ENCODE results near the gene TMED10.
"Not testable (repeated sequence)": the region's sequence is repeated elsewhere in the genome, so short reads cannot be mapped to it uniquely, and the experiment has no call there.

The TMED10 gene

GRCh38 chr14:75190023-75190422, 13.6 kb upstream of the TMED10 start:
- no peak for DNase-seq

- DNase-seq = peak in 1 of 2 donors; percentile 50
Observed at GRCh38 chr14:75188520-75189268, 12.3 kb upstream of the TMED10 start.

GRCh38 chr14:75188086-75188485, 11.7 kb upstream of the TMED10 start:
- no peak for DNase-seq

GRCh38 chr14:75186953-75187352, 10.5 kb upstream of the TMED10 start:
- DNase-seq = no peak

GRCh38 chr14:75185251-75186040, 9.0 kb upstream of the TMED10 start:
- no peak for DNase-seq

- DNase-seq = no peak
Observed at GRCh38 chr14:75184492-75184891, 8.1 kb upstream of the TMED10 start.

- no peak for DNase-seq
Observed at GRCh38 chr14:75184039-75184438, 7.6 kb upstream of the TMED10 start.

GRCh38 chr14:75183225-75183624, 6.8 kb upstream of the TMED10 start:
- DNase-seq = no peak

- DNase-seq = no peak
Observed at GRCh38 chr14:75182821-75183220, 6.4 kb upstream of the TMED10 start.

- DNase-seq = not testable (repeated sequence)
Observed at GRCh38 chr14:75182163-75182562, 5.8 kb upstream of the TMED10 start.

GRCh38 chr14:75181293-75182062, 5.1 kb upstream of the TMED10 start:
- DNase-seq = no peak

GRCh38 chr14:75175677-75176141, 703 bp downstream of the TMED10 start:
- DNase-seq = no peak

- no peak for DNase-seq
Observed at GRCh38 chr14:75174066-75174465, 2.3 kb downstream of the TMED10 start.

GRCh38 chr14:75170772-75171171, 5.6 kb downstream of the TMED10 start:
- no peak for DNase-seq

GRCh38 chr14:75168586-75169335, 7.7 kb downstream of the TMED10 start:
- no peak for DNase-seq

- DNase-seq = no peak
Observed at GRCh38 chr14:75167325-75167724, 9.1 kb downstream of the TMED10 start.

GRCh38 chr14:75165586-75166391, 10.6 kb downstream of the TMED10 start:
- DNase-seq = peak; percentile 77 to 86

- no peak for DNase-seq
Observed at GRCh38 chr14:75164809-75165208, 11.6 kb downstream of the TMED10 start.

- DNase-seq = no peak
Observed at GRCh38 chr14:75163677-75164076, 12.7 kb downstream of the TMED10 start.

GRCh38 chr14:75162631-75163030, 13.8 kb downstream of the TMED10 start:
- DNase-seq = no peak

- no peak for DNase-seq
Observed at GRCh38 chr14:75158843-75159614, 17.4 kb downstream of the TMED10 start.

Measured in hippocampal formation (tissue), 2 donors.